HS-27A (cell line): ENCODE measurements around the gene ZNFX1.
"Not testable (repeated sequence)": the region's sequence is repeated elsewhere in the genome, so short reads cannot be mapped to it uniquely, and the experiment has no call there.

Source experiments
- DNase-seq: peaks from one replicate; pipeline ENCODE4 v3.0.0-alpha.2; 2012; ENCODE audit warnings: low read depth, missing footprints

Gene ZNFX1

GRCh38 chr20:49210101-49210756 lies 67.6 kb downstream of the ZNFX1 start:
- no peak for DNase-seq

GRCh38 chr20:49207076-49207475 lies 70.8 kb downstream of the ZNFX1 start:
- no peak for DNase-seq

GRCh38 chr20:49203746-49204145 lies 74.1 kb downstream of the ZNFX1 start:
- DNase-seq: no peak

GRCh38 chr20:49203011-49203410 lies 74.8 kb downstream of the ZNFX1 start:
- DNase-seq: no peak

- no peak for DNase-seq
These were observed 78.0 kb downstream of the ZNFX1 start for GRCh38 chr20:49199729-49200293.

GRCh38 chr20:49192944-49193518 lies 84.8 kb downstream of the ZNFX1 start:
- not testable (repeated sequence) for DNase-seq
